H1 (cell line): ENCODE results near the gene INPP4B. TPM values are rescaled to one million over a fixed set of nuclear protein-coding genes. Genes with fewer than 3 reads are reported as not detected.

Experiments used
- CTCF ChIA-PET: fragments of 300-600 bp; sonication (Branson Sonifier 250); formaldehyde crosslinking; loops from one replicate; lab custom pipeline; 2021; ENCODE audit not compliant: partially characterized antibody; lab: Charles Lee
- POLR2A ChIA-PET: fragments of 300-600 bp; sonication (Branson Sonifier 250); formaldehyde crosslinking; loops from one replicate; lab custom pipeline; 2021; ENCODE audit warnings: inconsistent platforms; ENCODE audit not compliant: partially characterized antibody; lab: Charles Lee
- DNase-seq, 2 experiments: peaks; one replicate each; pipeline versions ENCODE4 v3.0.0 to v3.0.0-alpha.2; 2010 to 2022; ENCODE audit warnings: low spot score in 2 of 2, low read depth in 1 of 2, mixed read lengths in 1 of 2
- FAIRE-seq: peaks from 2 replicates; lab custom pipeline; 2011; peaks lifted over from hg19 to GRCh38; lab: Jason Lieb, UNC
- H2AFZ ChIP-seq: 2 replicates; pipeline ENCODE4 v1.8.1; 2012; ENCODE audit warnings: low read length, inconsistent platforms
- H2AK5ac ChIP-seq: 2 replicates; pipeline ENCODE4 v1.6.1; 2013; ENCODE audit warnings: low read depth, low read length
- H2BK120ac ChIP-seq: replicated peaks from 2 replicates; pipeline ENCODE3; 2013; ENCODE audit warnings: low read depth, low read length, inconsistent platforms
- H2BK12ac ChIP-seq: 2 replicates; pipeline ENCODE4 v1.6.1; 2013; ENCODE audit warnings: low read depth, low read length
- H2BK15ac ChIP-seq: 2 replicates; pipeline ENCODE4 v1.6.1; 2013; ENCODE audit warnings: low read length
- H2BK20ac ChIP-seq: 2 replicates; pipeline ENCODE4 v1.6.1; 2013; ENCODE audit warnings: low read length
- H2BK5ac ChIP-seq: 2 replicates; pipeline ENCODE4 v1.6.1; 2013; ENCODE audit warnings: low read depth, low read length
- H3K14ac ChIP-seq: 2 replicates; pipeline ENCODE4 v1.6.1; 2013; ENCODE audit warnings: inconsistent platforms; ENCODE audit not compliant: insufficient read length
- H3K18ac ChIP-seq: 2 replicates; pipeline ENCODE4 v1.6.1; 2013; ENCODE audit warnings: low read length; ENCODE audit errors: extremely low read depth
- H3K23ac ChIP-seq: 2 replicates; pipeline ENCODE4 v1.6.1; 2013; ENCODE audit warnings: inconsistent platforms; ENCODE audit not compliant: insufficient read length
- H3K23me2 ChIP-seq: 2 replicates; pipeline ENCODE4 v1.6.1; 2013; ENCODE audit warnings: low read depth, low read length
- H3K27ac ChIP-seq: 2 replicates; pipeline ENCODE4 v1.6.1; 2011; ENCODE audit warnings: low read depth, low read length, inconsistent platforms
- H3K27me3 ChIP-seq, 4 experiments: replicated peaks in 1 of 4; 1 replicate in 1 of 4; 2 replicates in 3 of 4; pipeline versions ENCODE4 v1.6.1 to v1.8.1; 2011 to 2013; ENCODE audit warnings: low read length in 3 of 4, mild to moderate bottlenecking in 3 of 4, inconsistent platforms in 2 of 4, mixed read lengths in 2 of 4, moderate library complexity in 1 of 4; ENCODE audit not compliant: control insufficient read depth in 3 of 4, insufficient read depth in 3 of 4; ENCODE audit errors: extremely low read depth in 1 of 4
- H3K36me3 ChIP-seq, 4 experiments: 2 replicates each; pipeline versions ENCODE4 v1.6.1 to v1.8.1; 2011 to 2013; ENCODE audit warnings: mild to moderate bottlenecking in 4 of 4, low read length in 3 of 4, moderate library complexity in 2 of 4, control low read depth in 1 of 4, inconsistent platforms in 1 of 4; ENCODE audit not compliant: insufficient read depth in 4 of 4, control insufficient read depth in 2 of 4
- H3K4ac ChIP-seq: replicated peaks from 2 replicates; pipeline ENCODE3; 2013; ENCODE audit warnings: low read length, low read depth, mixed read lengths, inconsistent platforms; ENCODE audit not compliant: insufficient read length
- H3K4me1 ChIP-seq, 4 experiments: replicated peaks in 1 of 4; 1 replicate in 1 of 4; 2 replicates in 3 of 4; pipeline versions ENCODE4 v1.6.1 to v1.8.1; 2011 to 2013; ENCODE audit warnings: low read length in 3 of 4, inconsistent platforms in 2 of 4, mixed read lengths in 1 of 4; ENCODE audit not compliant: insufficient read depth in 4 of 4, control insufficient read depth in 3 of 4
- H3K4me2 ChIP-seq, 2 experiments: 2 replicates each; pipeline versions ENCODE4 v1.6.1 to v1.8.1; 2011 to 2013; ENCODE audit warnings: low read depth in 2 of 2, low read length in 2 of 2, control low read depth in 1 of 2, inconsistent platforms in 1 of 2, mild to moderate bottlenecking in 1 of 2; ENCODE audit not compliant: insufficient read depth in 1 of 2
- H3K4me3 ChIP-seq, 4 experiments: fragments of 200-600, 300-600 bp in 1 of 4; sonication (generic), shearing (Covaris generic), sonication (Bioruptor Twin) in 1 of 4; 2 replicates each; pipeline versions ENCODE4 v1.5.1 to v1.8.1; 2011 to 2016; ENCODE audit warnings: low read length in 4 of 4, low read depth in 3 of 4, control low read depth in 2 of 4, inconsistent platforms in 2 of 4, mild to moderate bottlenecking in 2 of 4, mixed read lengths in 1 of 4, moderate library complexity in 1 of 4; ENCODE audit not compliant: insufficient read depth in 2 of 4; ENCODE audit errors: extremely low read depth in 1 of 4
- H3K56ac ChIP-seq: replicated peaks from 2 replicates; pipeline ENCODE3; 2013; ENCODE audit warnings: low read depth, mild to moderate bottlenecking, mixed read lengths, low read length, inconsistent platforms; ENCODE audit not compliant: insufficient read length
- H3K79me1 ChIP-seq: 2 replicates; pipeline ENCODE4 v1.6.1; 2013; ENCODE audit warnings: low read depth, low read length, control low read depth
- H3K79me2 ChIP-seq, 2 experiments: 2 replicates each; pipeline versions ENCODE4 v1.6.1 to v1.8.1; 2012 to 2013; ENCODE audit warnings: low read length in 2 of 2, mild to moderate bottlenecking in 2 of 2, inconsistent platforms in 1 of 2; ENCODE audit not compliant: insufficient read depth in 2 of 2, control insufficient read depth in 1 of 2
- H3K9ac ChIP-seq, 4 experiments: replicated peaks in 1 of 4; 1 replicate in 1 of 4; 2 replicates in 3 of 4; pipeline versions ENCODE4 v1.6.1 to v1.8.1; 2011 to 2013; ENCODE audit warnings: low read depth in 3 of 4, low read length in 3 of 4, control low read depth in 2 of 4, mild to moderate bottlenecking in 2 of 4, moderate library complexity in 2 of 4, inconsistent platforms in 1 of 4; ENCODE audit errors: extremely low read depth in 1 of 4
- H3K9me3 ChIP-seq, 2 experiments: 2 replicates each; pipeline versions ENCODE4 v1.6.1 to v1.8.1; 2012 to 2013; ENCODE audit warnings: mild to moderate bottlenecking in 2 of 2, moderate library complexity in 2 of 2, control low read depth in 1 of 2, inconsistent platforms in 1 of 2, low read depth in 1 of 2, low read length in 1 of 2, mixed read lengths in 1 of 2; ENCODE audit not compliant: insufficient read depth in 2 of 2
- H4K20me1 ChIP-seq, 2 experiments: replicated peaks in 1 of 2; 2 replicates each; pipeline versions ENCODE3 to v1.8.1; 2011 to 2013; ENCODE audit warnings: inconsistent platforms in 2 of 2, low read length in 2 of 2, mild to moderate bottlenecking in 1 of 2; ENCODE audit not compliant: insufficient read depth in 2 of 2, control insufficient read depth in 1 of 2
- H4K5ac ChIP-seq: 2 replicates; pipeline ENCODE4 v1.6.1; 2013; ENCODE audit warnings: low read length, low read depth, mixed read lengths, inconsistent platforms; ENCODE audit not compliant: insufficient read length
- H4K8ac ChIP-seq: 2 replicates; pipeline ENCODE4 v1.8.0; 2013; ENCODE audit warnings: mild to moderate bottlenecking, moderate library complexity, low read length, inconsistent platforms; ENCODE audit not compliant: insufficient read depth; ENCODE audit errors: extremely low read depth
- H4K91ac ChIP-seq: replicated peaks from 2 replicates; pipeline ENCODE3; 2013; ENCODE audit warnings: low read length, mixed read lengths, inconsistent platforms; ENCODE audit not compliant: insufficient read length
- CBX5 ChIP-seq: fragments of 300-800, 300-1000 bp; sonication (generic); IDR thresholded peaks from 2 replicates; pipeline ENCODE4 v1.7.1; 2016; ENCODE audit warnings: antibody characterized with exemption, low read length, low read depth
- JUN ChIP-seq: IDR thresholded peaks from 2 replicates; pipeline ENCODE4 v1.6.1; 2011; ENCODE audit warnings: low read depth, mild to moderate bottlenecking, improper control_type of control experiment, low read length
- SIRT6 ChIP-seq: IDR thresholded peaks from one replicate; pipeline ENCODE4 v1.7.1; 2012; ENCODE audit warnings: low read length, inconsistent platforms
- WGBS, 2 experiments: shearing (Covaris generic) in 1 of 2; methylation state at CpG; one replicate each; pipeline versions ENCODE4 v1.1.6 to v1.1.7; 2013 to 2015; ENCODE audit warnings: low lambda C conversion rate in 2 of 2, mixed read lengths in 2 of 2, inconsistent platforms in 1 of 2, low coverage in 1 of 2, missing lambda C conversion rate in 1 of 2; ENCODE audit not compliant: insufficient replicate concordance in 2 of 2, insufficient coverage in 1 of 2, insufficient read length in 1 of 2; ENCODE audit errors: extremely low coverage in 1 of 2, missing lambda C conversion rate in 1 of 2; 5-methylcytosine and 5-hydroxymethylcytosine counted together
- polyA plus RNA-seq, 7 experiments: library from polyadenylated mRNA; depleted of rRNA in 3 of 7; stranded (reverse) in 5 of 7; unstranded in 2 of 7; fragments of >200 nt in 5 of 7; fragments of 200-250 nt in 2 of 7; gene quantifications; 1 replicate in 5 of 7; 2 replicates in 1 of 7; 4 replicates in 1 of 7; pipeline versions ENCODE4 v1.2.1 to v1.2.3, GENCODE V29; 2011 to 2013; ENCODE audit warnings: missing spikeins in 2 of 7, mixed read lengths in 2 of 7
- total RNA-seq: library from RNA; stranded (reverse); fragmentation: NEBNext Ultra II Directional; extraction: Animal tissue kit (Norgen Biotek cat#: 25700); gene quantifications from 2 replicates; pipeline ENCODE4 v1.2.1, GENCODE V29; 2021
- TF ChIP-seq, protein P1 (sequence below): IDR thresholded peaks from 2 replicates; pipeline ENCODE4 v1.6.1; 2011; ENCODE audit warnings: low read length, improper control_type of control experiment

Gene INPP4B
- total and polyA plus RNA-seq, 2 of the 8 experiments (the other 6 are each of a cell fraction or from before 2014, with no cell fraction given), result 0.11 to 0.54 TPM

DNA sequence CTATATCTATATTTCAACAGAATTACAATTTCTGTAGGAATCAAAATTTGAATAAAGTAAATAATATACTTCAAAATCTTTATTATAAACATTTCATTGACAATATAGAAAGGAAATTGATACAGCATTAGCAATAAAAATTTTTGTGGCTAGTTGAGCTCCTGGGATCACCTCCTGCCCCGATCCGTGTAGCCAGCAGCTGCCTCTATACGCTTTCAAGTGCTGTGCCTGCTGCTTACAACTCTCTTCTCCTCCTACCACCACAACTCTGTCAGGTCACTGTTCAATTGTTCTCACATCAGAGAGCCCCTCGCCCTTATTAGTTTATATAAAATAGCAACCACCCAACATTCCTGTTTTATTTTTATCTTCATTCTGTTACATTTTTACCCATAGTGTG is 27.6 kb downstream of the INPP4B start:
- WGBS, 2 experiments, result 92% methylated on average over 4 of the region's 4 CpGs; no CpG with 5 or more reads in 1 of the 2 experiments
- Histone ChIP-seq H2BK15ac (no peak overlapping the region), H3K4me2 (no peak overlapping the region), H4K91ac (no peak overlapping the region), H3K79me1 (no peaks in the 10 kb centered on the region), H4K8ac (no peak overlapping the region), H3K4ac (no peak overlapping the region), H2BK20ac (no peak overlapping the region), H3K79me2 (no peaks in the 10 kb centered on the region), H3K56ac (no peak overlapping the region), H3K27ac (no peak overlapping the region), H3K27me3 (no peaks in the 10 kb centered on the region), H2BK12ac (no peak overlapping the region), H3K14ac (no peak overlapping the region), H4K20me1 (no peaks in the 10 kb centered on the region), H3K9ac (no peak overlapping the region), H3K23ac (no peak overlapping the region), H3K4me1 (no peaks in the 10 kb centered on the region), H3K4me3 (no peak overlapping the region), H3K36me3 (no peaks in the 10 kb centered on the region), H2AFZ (no peak overlapping the region), H2AK5ac (no peak overlapping the region), H3K18ac (no peak overlapping the region), H2BK120ac (no peak overlapping the region), H3K23me2 (no peaks in the 10 kb centered on the region), H4K5ac (no peak overlapping the region), H2BK5ac (no peak overlapping the region), H3K9me3 (no peaks in the 10 kb centered on the region)
- FAIRE-seq, result no peak
- POLR2A ChIA-PET, result no interaction called here
- no peak for DNase-seq
- CTCF ChIA-PET, result no interaction called here
- TF ChIP-seq JUN, result no peak
- TF ChIP-seq SIRT6, result no peak
- TF ChIP-seq CBX5, result no peak
- TF ChIP-seq, protein P1, sequence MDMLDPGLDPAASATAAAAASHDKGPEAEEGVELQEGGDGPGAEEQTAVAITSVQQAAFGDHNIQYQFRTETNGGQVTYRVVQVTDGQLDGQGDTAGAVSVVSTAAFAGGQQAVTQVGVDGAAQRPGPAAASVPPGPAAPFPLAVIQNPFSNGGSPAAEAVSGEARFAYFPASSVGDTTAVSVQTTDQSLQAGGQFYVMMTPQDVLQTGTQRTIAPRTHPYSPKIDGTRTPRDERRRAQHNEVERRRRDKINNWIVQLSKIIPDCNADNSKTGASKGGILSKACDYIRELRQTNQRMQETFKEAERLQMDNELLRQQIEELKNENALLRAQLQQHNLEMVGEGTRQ, result no peak
